Natural killer cell treated with Interleukin-12 subunit alpha and Interleukin-12 subunit beta and Interleukin-15 and Interleukin-18, amount 100 ng/mL, for 72 hours (primary cell): ENCODE measurements around the gene SNPH. TPM values are rescaled to one million over a fixed set of nuclear protein-coding genes. Genes with fewer than 3 reads are reported as not detected.
"Not testable (repeated sequence)": the region's sequence is repeated elsewhere in the genome, so short reads cannot be mapped to it uniquely, and the experiment has no call there.

Source experiments
- ATAC-seq, 2 donors: fragments of 150-1000 bp; cut with Tn5 transposase in 1 of 2; sonication (Bioruptor Pico), chemical (Tn5 transposase) in 1 of 2; 2 replicates each; pipeline ENCODE4 v1.10.0; 2021
- DNase-seq: peaks from one replicate; pipeline ENCODE4 v3.0.0; 2022; ENCODE audit warnings: low spot score
- H3K27ac Mint-ChIP-seq, 2 donors: 1 replicate in 1 of 2; 2 replicates in 1 of 2; pipeline ENCODE4 v1.8.0; 2022; ENCODE audit warnings: mixed read lengths in 2 of 2, mild to moderate bottlenecking in 1 of 2, moderate library complexity in 1 of 2
- H3K27me3 Mint-ChIP-seq, 2 donors: 1 replicate in 1 of 2; 2 replicates in 1 of 2; pipeline ENCODE4 v1.8.0; 2022; ENCODE audit warnings: mixed read lengths in 2 of 2
- H3K36me3 Mint-ChIP-seq: one replicate; pipeline ENCODE4 v1.8.0; 2022; ENCODE audit warnings: mixed read lengths
- H3K4me1 Mint-ChIP-seq, 2 donors: 1 replicate in 1 of 2; 2 replicates in 1 of 2; pipeline ENCODE4 v1.8.0; 2022; ENCODE audit warnings: low read depth in 2 of 2, mixed read lengths in 2 of 2, mild to moderate bottlenecking in 1 of 2
- H3K4me3 Mint-ChIP-seq: one replicate; pipeline ENCODE4 v1.8.0; 2022; ENCODE audit warnings: mixed read lengths
- H3K9me3 Mint-ChIP-seq: 2 replicates; pipeline ENCODE4 v1.8.0; 2022; ENCODE audit warnings: mixed read lengths
- total RNA-seq, 2 donors: library from RNA; stranded (reverse); gene quantifications; one replicate each; pipeline ENCODE4 v1.2.3, GENCODE V29; 2022

SNPH gene
- total RNA-seq, 2 donors from 2014 or later, result 1.5 to 1.9 TPM

DNA sequence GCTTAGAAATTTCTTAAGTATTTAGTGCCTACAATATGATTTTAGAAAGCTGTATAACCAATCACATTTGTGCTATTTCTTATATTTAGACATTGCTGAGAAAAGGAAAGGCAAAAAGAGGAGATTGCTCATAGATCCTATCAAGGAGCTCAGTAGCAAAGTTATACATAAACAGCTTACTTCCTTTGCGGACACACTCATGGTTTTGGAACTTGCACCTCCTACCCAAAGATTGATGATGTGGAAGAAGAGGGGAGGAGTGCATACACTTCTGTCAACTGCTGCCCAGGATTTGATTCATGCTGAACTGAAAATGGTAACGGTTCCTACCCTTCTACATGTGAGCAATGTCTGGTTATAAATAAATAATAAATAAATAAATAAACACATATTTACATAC is 23.6 kb upstream of the SNPH start:
- no peaks in the 10 kb centered on the region for H3K9me3 Mint-ChIP-seq
- no peaks in the 10 kb centered on the region for H3K36me3 Mint-ChIP-seq
- H3K27ac Mint-ChIP-seq, result no peak overlapping the region
- no peak overlapping the region for H3K4me3 Mint-ChIP-seq
- ATAC-seq, result no peak
- H3K4me1 Mint-ChIP-seq, result peaks cover 0 to 3% of the 10 kb centered on the region in 2 donors
- H3K27me3 Mint-ChIP-seq, result peaks cover 21 to 49% of the 10 kb centered on the region in 2 donors
- DNase-seq, result no peak

DNA sequence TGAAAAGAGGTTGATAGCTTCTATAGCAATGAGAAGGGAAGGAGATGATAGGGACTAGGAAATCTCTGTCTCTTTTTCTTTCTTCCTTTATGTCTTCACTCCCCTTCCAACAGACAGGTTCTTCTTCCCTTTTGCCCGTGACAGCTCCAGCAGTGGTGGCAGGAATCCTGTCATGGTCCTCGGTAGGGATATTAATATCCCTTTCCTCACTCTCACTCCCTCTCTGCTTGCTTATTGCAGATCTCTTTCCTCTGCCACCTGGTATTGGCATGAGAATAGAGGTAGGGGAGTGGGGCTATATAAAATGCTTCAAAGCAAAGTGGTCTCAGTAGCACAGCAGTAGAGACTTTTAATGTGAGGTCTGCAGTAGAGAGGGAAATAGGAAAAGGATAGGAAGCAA is 20.5 kb upstream of the SNPH start:
- no peak overlapping the region for H3K4me3 Mint-ChIP-seq
- no peaks in the 10 kb centered on the region for H3K36me3 Mint-ChIP-seq
- no peak for ATAC-seq
- H3K4me1 Mint-ChIP-seq, result peaks cover 0 to 3% of the 10 kb centered on the region in 2 donors
- H3K9me3 Mint-ChIP-seq, result no peaks in the 10 kb centered on the region
- DNase-seq, result no peak
- H3K27me3 Mint-ChIP-seq, result peaks cover 17 to 40% of the 10 kb centered on the region in 2 donors
- no peak overlapping the region for H3K27ac Mint-ChIP-seq

DNA sequence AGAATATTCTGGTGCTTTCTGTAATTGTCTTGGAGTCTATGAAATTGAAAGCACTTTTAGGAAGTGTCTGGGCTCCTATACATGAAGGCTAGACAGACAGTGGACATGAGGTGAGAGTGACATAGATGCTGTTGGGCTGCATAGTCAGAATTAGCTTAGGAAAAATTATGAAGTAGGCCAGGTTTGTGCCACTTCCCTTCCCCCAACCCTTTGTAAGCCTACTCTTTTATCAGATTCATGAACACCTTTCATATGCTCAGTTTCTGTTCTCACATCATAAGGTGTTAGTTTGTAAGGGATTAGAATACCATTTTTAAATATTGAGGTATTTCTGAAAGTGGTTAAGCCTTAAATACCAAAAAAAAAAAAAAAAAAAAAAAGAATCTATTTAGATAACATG is 18.4 kb upstream of the SNPH start:
- Mint-ChIP-seq H3K4me1 (no peaks in the 10 kb centered on the region), H3K9me3 (no peaks in the 10 kb centered on the region), H3K27ac (no peak overlapping the region), H3K27me3 (peaks cover 24 to 32% of the 10 kb centered on the region in 2 donors), H3K4me3 (no peak overlapping the region), H3K36me3 (peaks cover 4% of the 10 kb centered on the region)
- ATAC-seq (no peak), DNase-seq (no peak)

DNA sequence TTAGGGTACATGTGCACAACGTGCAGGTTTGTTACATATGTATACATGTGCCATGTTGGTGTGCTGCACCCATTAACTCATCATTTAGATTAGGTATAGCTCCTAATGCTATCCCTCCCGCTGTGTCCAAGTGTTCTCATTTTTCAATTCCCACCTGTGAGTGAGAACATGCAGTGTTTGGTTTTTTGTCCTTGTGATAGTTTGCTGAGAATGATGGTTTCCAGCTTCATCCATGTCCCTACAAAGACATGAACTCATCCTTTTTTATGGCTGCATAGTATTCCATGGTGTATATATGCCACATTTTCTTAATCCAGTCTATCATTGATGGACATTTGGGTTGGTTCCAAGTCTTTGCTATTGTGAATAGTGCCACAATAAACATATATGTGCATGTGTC is 15.8 kb upstream of the SNPH start:
- DNase-seq, H3K4me3 Mint-ChIP-seq, ATAC-seq, H3K4me1 Mint-ChIP-seq, H3K36me3 Mint-ChIP-seq, H3K27ac Mint-ChIP-seq, H3K9me3 Mint-ChIP-seq: not testable (repeated sequence)
- peaks cover 19 to 28% of the 10 kb centered on the region in 2 donors for H3K27me3 Mint-ChIP-seq

DNA sequence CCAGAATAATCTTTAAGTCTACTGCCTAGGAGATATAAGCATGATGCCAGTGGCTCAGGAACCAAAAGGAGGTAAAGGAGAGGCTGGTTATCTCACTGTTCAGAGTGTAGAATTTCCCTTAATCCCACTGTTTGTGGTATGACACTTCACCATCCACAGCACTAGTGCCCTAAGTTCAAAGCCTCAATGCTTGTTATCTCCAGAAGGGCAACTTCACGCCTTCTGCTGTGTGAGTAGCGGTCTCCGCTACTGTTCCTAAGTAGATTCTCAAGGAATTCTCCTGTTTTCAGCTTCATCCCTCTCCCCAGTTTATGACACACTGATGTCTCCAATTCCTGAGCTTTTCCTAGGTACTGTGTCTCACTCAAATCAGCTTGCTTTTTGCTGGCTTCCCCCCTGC is 13.7 kb upstream of the SNPH start:
- H3K27ac Mint-ChIP-seq, result no peak overlapping the region
- DNase-seq, result no peak
- ATAC-seq, result no peak

DNA sequence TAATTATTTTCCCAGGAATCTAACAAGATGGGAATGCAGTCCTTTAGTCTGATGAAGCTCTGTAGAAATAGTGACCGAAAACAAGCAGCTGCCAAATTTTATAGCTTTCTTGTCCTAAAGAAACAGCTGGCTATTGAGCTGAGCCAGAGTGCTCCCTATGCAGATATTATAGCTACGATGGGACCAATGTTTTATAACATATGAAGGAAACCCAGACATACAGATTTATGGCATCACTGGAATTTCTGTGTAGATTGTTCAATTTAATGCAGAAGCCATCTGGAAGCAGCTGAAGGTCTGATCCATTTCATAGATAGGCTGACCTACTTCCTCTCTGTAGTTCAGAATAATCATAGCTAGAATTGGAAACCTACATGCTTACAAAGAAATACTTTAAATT is 11.8 kb upstream of the SNPH start:
- Mint-ChIP-seq H3K4me3 (no peak overlapping the region), H3K4me1 (no peaks in the 10 kb centered on the region), H3K9me3 (no peaks in the 10 kb centered on the region), H3K27me3 (peaks cover 19 to 28% of the 10 kb centered on the region in 2 donors), H3K27ac (no peak overlapping the region), H3K36me3 (peaks cover 4% of the 10 kb centered on the region)
- ATAC-seq, result no peak
- DNase-seq, result no peak

More for the DNA sequence above, 13.7 kb upstream of the SNPH start:
- H3K9me3 Mint-ChIP-seq, result no peaks in the 10 kb centered on the region
- peaks cover 4% of the 10 kb centered on the region for H3K36me3 Mint-ChIP-seq
- no peaks in the 10 kb centered on the region for H3K4me1 Mint-ChIP-seq
- H3K27me3 Mint-ChIP-seq, result peaks cover 19 to 28% of the 10 kb centered on the region in 2 donors
- H3K4me3 Mint-ChIP-seq, result no peak overlapping the region

DNA sequence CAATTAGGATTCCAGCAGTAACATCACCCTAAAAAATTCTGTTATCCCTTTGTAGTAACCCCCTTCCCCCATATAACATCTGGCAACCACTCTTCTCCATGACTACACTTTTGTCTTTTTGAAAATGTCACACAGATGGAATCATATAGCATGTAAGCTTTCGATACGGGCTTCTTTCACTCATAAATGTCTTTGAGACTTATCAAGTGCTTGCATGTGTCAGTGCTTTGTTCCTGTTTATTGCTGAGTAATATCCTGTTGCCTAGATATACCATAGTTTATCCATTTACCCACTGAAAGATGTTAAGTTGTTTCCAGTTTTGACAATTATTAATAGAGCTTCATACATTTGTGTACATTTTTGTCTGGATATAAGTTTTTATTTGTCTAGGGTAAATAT is 10.4 kb upstream of the SNPH start:
- Mint-ChIP-seq H3K9me3 (no peaks in the 10 kb centered on the region), H3K4me1 (no peaks in the 10 kb centered on the region), H3K4me3 (no peak overlapping the region), H3K27ac (no peak overlapping the region), H3K27me3 (peaks cover 19 to 28% of the 10 kb centered on the region in 2 donors), H3K36me3 (peaks cover 4% of the 10 kb centered on the region)
- ATAC-seq, result no peak
- no peak for DNase-seq

DNA sequence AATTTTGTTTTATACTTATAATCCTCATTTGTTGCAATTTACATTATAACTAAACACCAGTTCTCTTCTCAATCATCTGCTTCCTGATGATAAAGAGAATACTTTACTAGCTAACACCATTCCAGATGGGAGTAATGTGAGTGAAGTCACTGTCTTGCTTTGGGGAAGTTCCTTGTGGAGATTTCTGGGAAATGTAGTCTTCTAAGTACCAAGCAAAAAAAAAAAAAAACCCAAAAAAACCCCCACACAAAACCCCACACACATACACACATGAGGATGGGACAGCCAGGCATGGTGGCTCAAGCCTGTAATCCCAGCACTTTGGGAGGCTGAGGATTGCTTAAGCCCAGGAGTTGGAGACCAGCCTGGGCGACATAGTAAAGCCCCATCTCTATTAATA is 2.2 kb upstream of the SNPH start:
- Mint-ChIP-seq H3K27ac (no peak overlapping the region), H3K4me3 (no peak overlapping the region), H3K4me1 (peaks cover 15 to 19% of the 10 kb centered on the region in 2 donors), H3K9me3 (no peaks in the 10 kb centered on the region), H3K27me3 (peaks cover 0 to 7% of the 10 kb centered on the region in 2 donors), H3K36me3 (no peaks in the 10 kb centered on the region)
- DNase-seq (no peak), ATAC-seq (no peak)

DNA sequence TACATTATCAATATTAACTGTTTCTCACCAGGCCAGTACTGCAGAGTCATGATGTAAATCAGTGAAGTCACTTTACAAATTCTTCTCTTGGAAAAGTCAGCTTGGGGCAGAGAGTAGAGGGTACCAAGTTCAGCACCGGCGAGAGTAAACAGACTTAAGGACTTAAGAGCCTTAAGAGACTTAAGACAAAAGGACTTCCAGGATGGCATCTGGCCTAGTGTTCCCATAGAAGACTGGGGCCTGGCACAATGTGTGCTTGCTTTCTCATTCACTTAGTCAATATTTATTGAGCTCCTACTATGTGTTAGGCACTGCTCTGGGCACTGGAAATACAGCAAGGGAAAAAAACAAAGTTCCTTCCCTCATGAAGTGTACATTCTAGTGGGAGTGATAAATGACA is 1.4 kb upstream of the SNPH start:
- H3K27me3 Mint-ChIP-seq, result peaks cover 0 to 7% of the 10 kb centered on the region in 2 donors
- ATAC-seq (no peak), DNase-seq (no peak)
- peaks cover 15 to 19% of the 10 kb centered on the region in 2 donors for H3K4me1 Mint-ChIP-seq
- no peaks in the 10 kb centered on the region for H3K36me3 Mint-ChIP-seq
- peak overlapping the region; percentile 17 to 51 for H3K27ac Mint-ChIP-seq
- H3K4me3 Mint-ChIP-seq, result peak overlapping the region; percentile 74
- H3K9me3 Mint-ChIP-seq, result no peaks in the 10 kb centered on the region

DNA sequence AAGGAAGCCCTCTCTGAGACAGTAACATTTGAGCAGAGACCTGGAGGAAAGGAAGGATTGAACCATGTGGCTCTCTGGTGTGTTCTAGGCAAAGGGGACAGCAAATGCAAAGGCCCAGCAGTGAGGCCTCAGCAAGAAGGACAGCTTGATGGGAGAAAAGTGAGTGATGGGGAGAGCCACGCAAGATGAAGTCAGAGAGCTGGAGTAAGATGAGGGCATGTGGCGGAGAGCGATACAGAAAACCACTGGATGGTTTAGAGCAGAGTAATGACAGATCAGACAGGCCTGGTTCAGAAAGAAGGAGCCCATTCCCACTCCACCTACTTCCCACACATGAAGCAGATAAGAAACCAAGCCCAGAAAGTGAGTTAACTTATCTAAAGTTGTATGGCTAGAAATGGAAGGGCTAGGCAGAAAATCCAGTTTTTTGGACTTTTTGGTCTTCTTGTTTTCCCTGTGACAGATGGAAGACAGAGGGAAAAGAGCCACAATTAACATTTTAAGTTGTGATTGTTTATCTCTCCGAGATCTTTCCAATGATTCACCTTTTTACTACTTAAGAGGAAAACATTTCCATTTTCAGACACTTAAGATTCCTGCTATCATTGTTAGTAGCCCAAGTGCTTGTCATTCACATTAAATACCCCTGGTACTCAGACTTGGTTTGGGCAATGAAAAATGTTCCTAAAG is 723 bp upstream of the SNPH start:
- H3K9me3 Mint-ChIP-seq, result no peaks in the 10 kb centered on the region
- peaks cover 15 to 19% of the 10 kb centered on the region in 2 donors for H3K4me1 Mint-ChIP-seq
- no peak for DNase-seq
- ATAC-seq, result no peak
- peak overlapping the region; percentile 56 to 70 for H3K27ac Mint-ChIP-seq
- H3K4me3 Mint-ChIP-seq, result peak overlapping the region; percentile 74
- H3K36me3 Mint-ChIP-seq, result no peaks in the 10 kb centered on the region
- H3K27me3 Mint-ChIP-seq, result peaks cover 0 to 7% of the 10 kb centered on the region in 2 donors

DNA sequence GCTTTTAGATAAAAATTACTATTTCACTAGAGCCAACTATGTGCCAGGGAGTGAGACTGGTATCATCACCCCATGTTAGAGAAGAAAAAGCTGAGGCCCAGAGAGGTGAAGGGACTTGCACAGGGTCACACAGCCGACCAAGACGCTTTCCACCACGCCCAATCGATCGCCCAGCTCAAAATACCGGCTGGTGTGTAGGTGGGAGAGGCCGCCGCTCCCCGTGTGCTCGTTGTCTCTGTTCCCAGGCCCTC is 253 bp upstream of the SNPH start:
- Mint-ChIP-seq H3K36me3 (no peaks in the 10 kb centered on the region), H3K4me3 (peak overlapping the region; percentile 74), H3K9me3 (no peaks in the 10 kb centered on the region), H3K4me1 (peaks cover 15 to 19% of the 10 kb centered on the region in 2 donors), H3K27ac (peak overlapping the region; percentile 56 to 70), H3K27me3 (peaks cover 0 to 5% of the 10 kb centered on the region in 2 donors)
- ATAC-seq, result no peak
- no peak for DNase-seq

DNA sequence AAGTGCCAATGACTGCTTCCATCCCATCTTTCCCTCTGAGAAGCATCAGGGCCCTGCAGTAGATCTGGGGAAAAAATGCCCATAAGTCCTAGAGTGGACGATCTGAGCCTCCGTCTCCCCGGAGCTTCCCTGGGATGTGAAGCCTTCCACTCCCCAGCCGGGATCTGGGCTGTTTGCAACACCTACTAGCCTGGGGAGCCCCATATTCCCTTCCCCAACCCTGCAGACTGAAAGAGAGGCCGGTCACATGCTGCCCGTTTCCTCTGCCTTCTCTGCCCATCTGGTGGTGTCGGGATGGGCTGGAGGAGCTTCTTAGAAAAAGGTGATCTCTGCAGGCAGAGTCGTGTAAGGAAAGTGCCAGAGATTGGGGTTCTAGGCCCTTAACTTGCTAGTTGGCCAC is 1.1 kb downstream of the SNPH start:
- Mint-ChIP-seq H3K4me1 (peaks cover 15 to 19% of the 10 kb centered on the region in 2 donors), H3K4me3 (no peak overlapping the region), H3K36me3 (no peaks in the 10 kb centered on the region), H3K27ac (no peak overlapping the region), H3K9me3 (no peaks in the 10 kb centered on the region), H3K27me3 (peaks cover 0 to 2% of the 10 kb centered on the region in 2 donors)
- ATAC-seq (no peak), DNase-seq (no peak)

DNA sequence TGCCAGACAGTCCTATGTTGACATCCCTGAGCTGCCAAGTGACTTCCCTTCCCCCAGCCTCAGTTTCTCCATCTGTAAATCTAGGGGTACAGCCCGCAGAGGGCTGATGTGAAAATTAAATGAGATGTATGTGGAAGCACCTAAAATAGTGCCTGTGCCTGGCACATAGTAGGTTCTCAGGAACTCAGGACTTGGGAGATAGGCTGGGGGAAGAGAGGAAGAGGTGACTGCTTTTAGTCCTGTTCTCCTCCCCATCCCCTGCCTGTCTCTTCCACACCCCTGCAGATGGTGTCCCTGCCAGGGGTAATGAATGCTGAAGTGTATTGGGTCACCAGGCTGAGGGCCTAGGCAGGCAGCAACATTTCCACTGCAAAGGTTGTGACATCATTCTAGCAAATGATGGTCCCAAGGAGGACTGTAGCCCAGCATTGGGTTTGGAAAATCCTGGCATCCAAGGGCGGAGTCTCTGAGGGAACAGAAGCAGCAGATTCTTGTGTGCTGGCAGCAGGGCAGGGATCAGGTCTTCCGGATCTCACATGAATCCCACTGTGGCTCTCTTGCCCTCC is 1.8 kb downstream of the SNPH start:
- H3K27ac Mint-ChIP-seq, result no peak overlapping the region
- DNase-seq (no peak), ATAC-seq (no peak)
- H3K27me3 Mint-ChIP-seq, result no peaks in the 10 kb centered on the region
- H3K36me3 Mint-ChIP-seq, result no peaks in the 10 kb centered on the region
- peaks cover 15 to 19% of the 10 kb centered on the region in 2 donors for H3K4me1 Mint-ChIP-seq
- no peaks in the 10 kb centered on the region for H3K9me3 Mint-ChIP-seq
- H3K4me3 Mint-ChIP-seq, result no peak overlapping the region

DNA sequence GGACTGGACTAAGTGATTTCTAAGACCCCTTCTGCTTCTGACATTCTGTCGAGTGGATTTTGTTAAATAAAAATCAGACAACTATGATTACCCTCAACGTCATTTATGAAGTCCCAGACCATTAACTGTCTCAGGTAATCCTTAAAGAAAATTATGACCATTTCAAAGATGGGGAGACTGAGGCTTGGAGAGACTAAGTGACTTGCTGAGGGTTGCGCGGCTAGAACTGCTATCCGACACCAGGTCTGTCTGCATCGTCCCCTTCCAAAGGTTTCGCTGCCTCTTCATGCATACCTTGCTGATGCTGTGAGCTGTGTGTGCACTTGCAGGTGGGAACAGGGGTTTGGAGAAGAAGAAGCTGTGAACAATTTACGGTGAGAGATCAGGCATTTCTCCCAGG is 3.1 kb downstream of the SNPH start:
- Mint-ChIP-seq H3K27ac (no peak overlapping the region), H3K27me3 (no peaks in the 10 kb centered on the region), H3K4me1 (peaks cover 15 to 19% of the 10 kb centered on the region in 2 donors), H3K4me3 (no peak overlapping the region), H3K9me3 (no peaks in the 10 kb centered on the region), H3K36me3 (no peaks in the 10 kb centered on the region)
- ATAC-seq (no peak), DNase-seq (no peak)

DNA sequence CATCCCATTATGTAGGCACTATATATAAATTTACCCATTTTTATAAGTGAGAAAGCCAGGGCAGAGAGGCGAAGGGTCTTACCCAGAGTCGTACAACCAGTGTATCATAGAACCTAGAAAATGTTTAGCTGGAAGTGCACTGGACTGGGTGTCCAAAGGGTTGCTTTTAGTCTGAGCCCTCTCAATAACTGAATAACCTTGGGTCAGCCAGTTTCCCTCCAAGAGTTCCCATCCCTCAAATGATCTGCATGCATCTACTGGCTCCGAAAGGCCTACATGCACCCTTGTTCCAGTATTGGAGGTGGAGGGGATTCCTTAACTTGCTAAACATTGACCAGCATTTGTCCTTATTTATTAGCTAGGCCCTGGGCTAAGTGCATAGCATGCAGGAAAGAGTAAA is 3.8 kb downstream of the SNPH start:
- ATAC-seq, result no peak
- H3K27ac Mint-ChIP-seq, result no peak overlapping the region
- no peaks in the 10 kb centered on the region for H3K36me3 Mint-ChIP-seq
- no peaks in the 10 kb centered on the region for H3K9me3 Mint-ChIP-seq
- H3K4me3 Mint-ChIP-seq, result no peak overlapping the region
- peaks cover 14 to 18% of the 10 kb centered on the region in 2 donors for H3K4me1 Mint-ChIP-seq
- DNase-seq, result no peak
- no peaks in the 10 kb centered on the region for H3K27me3 Mint-ChIP-seq
